Left lung (tissue), 10 donors: ENCODE measurements around the gene ADCK1. TPM values are rescaled to one million over a fixed set of nuclear protein-coding genes. Genes with fewer than 3 reads are reported as not detected.

Experiments
- ATAC-seq: fragments of 200-7000 bp; cut with Tn5 transposase; one replicate; pipeline ENCODE4 v1.9.1; 2020; ENCODE audit warnings: moderate library complexity
- DNase-seq, 4 donors: peaks; one replicate each; pipeline ENCODE4 v3.0.0-alpha.2; 2013 to 2020
- H3K27ac ChIP-seq, 2 donors: fragments of 200-600 bp; sonication (generic) in 1 of 2; one replicate each; pipeline versions ENCODE4 v1.5.0 to v1.8.0; 2020 to 2021
- H3K27me3 ChIP-seq, 2 donors: fragments of 200-600 bp; sonication (generic) in 1 of 2; one replicate each; pipeline versions ENCODE4 v1.5.0 to v1.8.0; 2020 to 2021
- H3K36me3 ChIP-seq, 2 donors: fragments of 200-600 bp; sonication (generic) in 1 of 2; one replicate each; pipeline versions ENCODE4 v1.5.0 to v1.8.0; 2020 to 2021
- H3K4me1 ChIP-seq, 2 donors: fragments of 200-600 bp; one replicate each; pipeline ENCODE4 v1.8.0; 2021
- H3K4me3 ChIP-seq, 2 donors: fragments of 200-600 bp; sonication (generic) in 1 of 2; one replicate each; pipeline versions ENCODE4 v1.5.0 to v1.8.0; 2020 to 2021; ENCODE audit warnings: mild to moderate bottlenecking in 1 of 2
- H3K9me3 ChIP-seq, 2 donors: fragments of 200-600 bp; sonication (generic) in 1 of 2; one replicate each; pipeline versions ENCODE4 v1.5.0 to v1.8.0; 2020 to 2021
- CTCF ChIP-seq, 2 donors: fragments of 200-600 bp; sonication (generic) in 1 of 2; IDR thresholded peaks; one replicate each; pipeline versions ENCODE4 v1.5.0 to v1.8.0; 2021; ENCODE audit warnings: antibody characterized with exemption in 2 of 2
- intact Hi-C, 2 donors: fragments of 100-400 bp; cut with DNase I; formaldehyde crosslinking; loops; one replicate each; pipeline versions ENCODE4 v1.11.2 to v1.14.2; 2022
- polyA plus RNA-seq, 6 donors: library from polyadenylated mRNA; unstranded; fragments of 120-200 nt; gene quantifications; one replicate each; pipeline ENCODE4 v1.2.1, GENCODE V29; 2013; ENCODE audit not compliant: insufficient read length in 6 of 6
- total RNA-seq, 2 donors: library from RNA; stranded (reverse); fragmentation: NEBNext Ultra II Directional; extraction: Animal tissue kit (Norgen Biotek cat#: 25700); gene quantifications; one replicate each; pipeline ENCODE4 v1.2.1, GENCODE V29; 2021
- donor health status: DM: no; HTN: yes; CAD: no.
- donor health status: DM: no; HTN: no; CAD: no.

Gene ADCK1
- total and polyA plus RNA-seq, 8 donors: 4.8 to 10.3 (median 6.9) TPM

GRCh38 chr14:77906446-77906845 lies 106.5 kb downstream of the ADCK1 start:
- no peak for TF ChIP-seq CTCF (IDR thresholded peaks at IDR 0.05)
- Histone ChIP-seq H3K27ac (no peak overlapping the region), H3K27me3 (no peaks in the 10 kb centered on the region), H3K4me1 (no peaks in the 10 kb centered on the region), H3K4me3 (no peak overlapping the region), H3K36me3 (peaks cover 0 to 13% of the 10 kb centered on the region in 2 donors), H3K9me3 (no peaks in the 10 kb centered on the region)
- intact Hi-C loops: no loop called here
- ATAC-seq (no peak), DNase-seq (no peak)

GRCh38 chr14:77908847-77909246 lies 108.9 kb downstream of the ADCK1 start:
- DNase-seq (no peak), ATAC-seq (no peak)
- H3K4me3 ChIP-seq: no peak overlapping the region
- no peaks in the 10 kb centered on the region for H3K9me3 ChIP-seq
- no peaks in the 10 kb centered on the region for H3K27me3 ChIP-seq
- H3K4me1 ChIP-seq: no peaks in the 10 kb centered on the region
- TF ChIP-seq CTCF (IDR thresholded peaks at IDR 0.05): no peak
- intact Hi-C loops: no loop called here
- peaks cover 0 to 4% of the 10 kb centered on the region in 2 donors for H3K36me3 ChIP-seq
- no peak overlapping the region for H3K27ac ChIP-seq

- peaks cover 0 to 4% of the 10 kb centered on the region in 2 donors for H3K36me3 ChIP-seq
- H3K27ac ChIP-seq: no peak overlapping the region
- intact Hi-C loops: no loop called here
- TF ChIP-seq CTCF (IDR thresholded peaks at IDR 0.05): no peak
- no peaks in the 10 kb centered on the region for H3K27me3 ChIP-seq
- DNase-seq (no peak), ATAC-seq (no peak)
- H3K9me3 ChIP-seq: no peaks in the 10 kb centered on the region
- H3K4me1 ChIP-seq: no peaks in the 10 kb centered on the region
- H3K4me3 ChIP-seq: no peak overlapping the region
Measured at GRCh38 chr14:77909911-77910310, 110.0 kb downstream of the ADCK1 start.

- intact Hi-C loops: no loop called here
- Histone ChIP-seq H3K36me3 (peaks cover 0 to 4% of the 10 kb centered on the region in 2 donors), H3K27ac (no peak overlapping the region), H3K4me3 (no peak overlapping the region), H3K4me1 (no peaks in the 10 kb centered on the region), H3K27me3 (no peaks in the 10 kb centered on the region), H3K9me3 (no peaks in the 10 kb centered on the region)
- TF ChIP-seq CTCF (IDR thresholded peaks at IDR 0.05): no peak
- DNase-seq (no peak), ATAC-seq (no peak)
Measured at GRCh38 chr14:77910506-77910905, 110.6 kb downstream of the ADCK1 start.

GRCh38 chr14:77911356-77911755 lies 111.4 kb downstream of the ADCK1 start:
- DNase-seq: peak in 2 of 4 donors; percentile 6 to 17
- Histone ChIP-seq H3K4me3 (no peak overlapping the region), H3K9me3 (no peaks in the 10 kb centered on the region), H3K4me1 (no peaks in the 10 kb centered on the region), H3K27me3 (no peaks in the 10 kb centered on the region), H3K27ac (no peak overlapping the region), H3K36me3 (peaks cover 0 to 4% of the 10 kb centered on the region in 2 donors)
- intact Hi-C loops: no loop called here
- ATAC-seq: no peak
- TF ChIP-seq CTCF (IDR thresholded peaks at IDR 0.05): no peak
